Caco-2 (cell line): ENCODE measurements around the gene C16orf92. TPM values are rescaled to one million over a fixed set of nuclear protein-coding genes. Genes with fewer than 3 reads are reported as not detected.

Experiments used
- BruUV-seq: library from RNA; stranded (reverse); fragments of 400-500 nt; replicated peaks from 2 replicates; lab custom pipeline; 2021; lab: Mats Ljungman, UMichigan
- CTCF ChIA-PET: fragments of 300-600 bp; sonication (Branson Sonifier 250); formaldehyde crosslinking; loops from one replicate; lab custom pipeline; 2022; ENCODE audit warnings: antibody characterized with exemption; lab: Charles Lee
- POLR2A ChIA-PET: fragments of 300-600 bp; sonication (Branson Sonifier 250); formaldehyde crosslinking; loops from one replicate; lab custom pipeline; 2022; ENCODE audit warnings: antibody characterized with exemption; lab: Charles Lee
- DNase-seq, 2 experiments: peaks; one replicate each; pipeline versions ENCODE4 v3.0.0 to v3.0.0-alpha.2; 2020 to 2022
- H3K27me3 ChIP-seq: replicated peaks from 2 replicates; pipeline ENCODE4 v1.6.0; 2011; ENCODE audit warnings: low read length; ENCODE audit not compliant: control insufficient read depth, insufficient read depth
- H3K36me3 ChIP-seq: 2 replicates; pipeline ENCODE4 v1.5.1; 2011; ENCODE audit warnings: low read length; ENCODE audit not compliant: control insufficient read depth, insufficient read depth
- H3K4me1 ChIP-seq: fragments of 250-450 bp; sonication (Bioruptor Pico); 2 replicates; pipeline ENCODE4 v1.5.1; 2020; ENCODE audit warnings: mild to moderate bottlenecking
- H3K4me3 ChIP-seq: 2 replicates; pipeline ENCODE4 v1.5.1; 2011; ENCODE audit warnings: low read depth, mild to moderate bottlenecking, control low read depth, low read length
- H3K9me3 ChIP-seq: fragments of 250-450 bp; sonication (Bioruptor Pico); 2 replicates; pipeline ENCODE4 v1.5.1; 2020; ENCODE audit warnings: mild to moderate bottlenecking, moderate library complexity
- H3K27ac Mint-ChIP-seq: one replicate; pipeline ENCODE4 v1.8.0; 2022; ENCODE audit warnings: mixed read lengths; ENCODE audit not compliant: unreplicated experiment
- H3K27me3 Mint-ChIP-seq: one replicate; pipeline ENCODE4 v1.8.0; 2022; ENCODE audit warnings: mixed read lengths; ENCODE audit not compliant: insufficient read depth, unreplicated experiment
- H3K36me3 Mint-ChIP-seq: one replicate; pipeline ENCODE4 v1.8.0; 2022; ENCODE audit warnings: mild to moderate bottlenecking, mixed read lengths; ENCODE audit not compliant: insufficient read depth, unreplicated experiment
- H3K4me1 Mint-ChIP-seq: one replicate; pipeline ENCODE4 v1.8.0; 2022; ENCODE audit warnings: low read depth, mixed read lengths; ENCODE audit not compliant: unreplicated experiment
- H3K4me3 Mint-ChIP-seq: one replicate; pipeline ENCODE4 v1.8.0; 2022; ENCODE audit warnings: mild to moderate bottlenecking, moderate library complexity, mixed read lengths; ENCODE audit not compliant: unreplicated experiment
- H3K9me3 Mint-ChIP-seq: one replicate; pipeline ENCODE4 v1.8.0; 2022; ENCODE audit warnings: mixed read lengths; ENCODE audit not compliant: unreplicated experiment
- intact Hi-C: fragments of 100-400 bp; cut with micrococcal nuclease; formaldehyde crosslinking; loops from one replicate; pipeline ENCODE4 v1.10.0; 2022; ENCODE audit not compliant: unreplicated experiment
- total RNA-seq: library from RNA; stranded (reverse); gene quantifications from 2 replicates; pipeline ENCODE4 v1.2.3, GENCODE V29; 2022
- TF ChIP-seq, protein P1 (sequence below), 2 experiments: fragments of 200-600 bp in 1 of 2; IDR thresholded peaks; 1 replicate in 1 of 2; 2 replicates in 1 of 2; pipeline versions ENCODE4 v1.5.1 to v1.8.0; 2011 to 2022; ENCODE audit warnings: antibody characterized with exemption in 1 of 2, control low read depth in 1 of 2, inconsistent platforms in 1 of 2, low read depth in 1 of 2, low read length in 1 of 2, mild to moderate bottlenecking in 1 of 2, moderate library complexity in 1 of 2; ENCODE audit not compliant: insufficient read depth in 1 of 2, severe bottlenecking in 1 of 2, unreplicated experiment in 1 of 2

Gene C16orf92
- total RNA-seq, 1 experiment from 2014 or later = not detected

DNA sequence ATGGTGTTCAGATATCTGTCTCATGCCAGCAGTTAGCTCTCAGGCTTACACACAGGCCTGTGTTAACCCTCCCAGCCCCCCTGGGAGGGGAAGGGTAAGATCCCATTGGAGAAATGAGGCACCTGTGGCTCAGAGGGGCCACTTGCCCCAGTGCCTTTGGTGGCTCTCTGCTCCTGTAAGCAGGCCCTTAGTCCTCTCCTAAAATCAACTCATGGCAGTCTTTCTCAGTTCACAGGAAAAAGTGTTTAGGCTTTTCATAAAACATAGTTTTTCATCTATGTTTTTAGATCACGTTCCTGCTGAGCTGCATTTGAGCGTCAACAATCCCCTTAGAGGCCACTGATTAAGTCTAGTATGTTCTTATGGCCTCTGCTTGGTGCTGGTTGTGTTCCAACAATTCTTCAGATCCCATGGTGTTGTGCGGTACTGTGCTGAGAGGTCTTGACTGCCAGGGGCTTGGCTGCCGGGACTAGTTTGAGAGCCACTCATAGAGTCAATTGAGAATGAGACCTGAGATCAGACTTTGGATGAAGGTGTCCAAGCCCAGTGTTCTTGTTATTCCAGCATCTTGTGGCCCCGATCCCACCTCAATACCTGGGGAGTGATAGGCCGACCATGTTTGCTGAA is 38.7 kb upstream of the C16orf92 start:
- H3K27me3 ChIP-seq = no peaks in the 10 kb centered on the region
- peaks cover 4% of the 10 kb centered on the region for H3K36me3 ChIP-seq
- H3K4me3 ChIP-seq = no peak overlapping the region
- H3K9me3 ChIP-seq = no peaks in the 10 kb centered on the region
- ChIA-PET CTCF (no interaction called here), POLR2A (no interaction called here)
- Mint-ChIP-seq H3K4me3 (no peak overlapping the region), H3K27me3 (no peaks in the 10 kb centered on the region), H3K4me1 (peaks cover 4% of the 10 kb centered on the region), H3K27ac (no peak overlapping the region), H3K36me3 (peaks cover 75% of the 10 kb centered on the region), H3K9me3 (no peaks in the 10 kb centered on the region)
- TF ChIP-seq, protein P1, sequence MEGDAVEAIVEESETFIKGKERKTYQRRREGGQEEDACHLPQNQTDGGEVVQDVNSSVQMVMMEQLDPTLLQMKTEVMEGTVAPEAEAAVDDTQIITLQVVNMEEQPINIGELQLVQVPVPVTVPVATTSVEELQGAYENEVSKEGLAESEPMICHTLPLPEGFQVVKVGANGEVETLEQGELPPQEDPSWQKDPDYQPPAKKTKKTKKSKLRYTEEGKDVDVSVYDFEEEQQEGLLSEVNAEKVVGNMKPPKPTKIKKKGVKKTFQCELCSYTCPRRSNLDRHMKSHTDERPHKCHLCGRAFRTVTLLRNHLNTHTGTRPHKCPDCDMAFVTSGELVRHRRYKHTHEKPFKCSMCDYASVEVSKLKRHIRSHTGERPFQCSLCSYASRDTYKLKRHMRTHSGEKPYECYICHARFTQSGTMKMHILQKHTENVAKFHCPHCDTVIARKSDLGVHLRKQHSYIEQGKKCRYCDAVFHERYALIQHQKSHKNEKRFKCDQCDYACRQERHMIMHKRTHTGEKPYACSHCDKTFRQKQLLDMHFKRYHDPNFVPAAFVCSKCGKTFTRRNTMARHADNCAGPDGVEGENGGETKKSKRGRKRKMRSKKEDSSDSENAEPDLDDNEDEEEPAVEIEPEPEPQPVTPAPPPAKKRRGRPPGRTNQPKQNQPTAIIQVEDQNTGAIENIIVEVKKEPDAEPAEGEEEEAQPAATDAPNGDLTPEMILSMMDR (IDR thresholded peaks at IDR 0.05; ENCODE audit: insufficient read depth in 1 of 2, low read depth in 1 of 2, low read length in 1 of 2, severe bottlenecking in 1 of 2, unreplicated experiment in 1 of 2) = no peak
- no TSS peak for BruUV-seq
- intact Hi-C loops = no loop called here
- DNase-seq = no peak
- no peaks in the 10 kb centered on the region for H3K4me1 ChIP-seq

DNA sequence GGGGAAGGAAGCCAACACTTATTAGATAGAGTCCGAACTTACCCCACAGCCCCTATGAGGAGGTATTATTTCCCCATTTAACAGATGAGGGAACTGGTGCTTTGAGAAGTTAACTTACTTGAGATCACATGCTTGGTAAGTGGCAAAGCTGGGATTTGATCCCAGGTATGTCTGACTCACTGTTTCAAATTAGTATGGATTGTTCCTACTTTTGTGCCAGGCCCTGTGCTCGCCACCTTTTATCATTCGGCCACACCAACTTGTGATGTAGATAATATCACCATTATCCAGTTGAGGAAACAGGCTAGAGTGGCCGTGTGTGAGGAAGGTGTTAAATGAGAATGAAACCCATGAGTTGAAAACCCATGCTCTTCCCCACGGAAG is 38.2 kb upstream of the C16orf92 start:
- Histone ChIP-seq H3K27me3 (no peaks in the 10 kb centered on the region), H3K9me3 (no peaks in the 10 kb centered on the region), H3K4me3 (no peak overlapping the region), H3K4me1 (no peaks in the 10 kb centered on the region), H3K36me3 (peaks cover 3% of the 10 kb centered on the region)
- H3K27me3 Mint-ChIP-seq = no peaks in the 10 kb centered on the region
- intact Hi-C loops = no loop called here
- DNase-seq = no peak
- no peak overlapping the region for H3K4me3 Mint-ChIP-seq
- no peak overlapping the region for H3K27ac Mint-ChIP-seq
- TF ChIP-seq, protein P1 (IDR thresholded peaks at IDR 0.05; ENCODE audit: insufficient read depth in 1 of 2, low read depth in 1 of 2, low read length in 1 of 2, severe bottlenecking in 1 of 2, unreplicated experiment in 1 of 2) = no peak
- ChIA-PET POLR2A (no interaction called here), CTCF (no interaction called here)
- H3K36me3 Mint-ChIP-seq = peaks cover 75% of the 10 kb centered on the region
- no TSS peak for BruUV-seq
- peaks cover 9% of the 10 kb centered on the region for H3K4me1 Mint-ChIP-seq
- no peaks in the 10 kb centered on the region for H3K9me3 Mint-ChIP-seq

DNA sequence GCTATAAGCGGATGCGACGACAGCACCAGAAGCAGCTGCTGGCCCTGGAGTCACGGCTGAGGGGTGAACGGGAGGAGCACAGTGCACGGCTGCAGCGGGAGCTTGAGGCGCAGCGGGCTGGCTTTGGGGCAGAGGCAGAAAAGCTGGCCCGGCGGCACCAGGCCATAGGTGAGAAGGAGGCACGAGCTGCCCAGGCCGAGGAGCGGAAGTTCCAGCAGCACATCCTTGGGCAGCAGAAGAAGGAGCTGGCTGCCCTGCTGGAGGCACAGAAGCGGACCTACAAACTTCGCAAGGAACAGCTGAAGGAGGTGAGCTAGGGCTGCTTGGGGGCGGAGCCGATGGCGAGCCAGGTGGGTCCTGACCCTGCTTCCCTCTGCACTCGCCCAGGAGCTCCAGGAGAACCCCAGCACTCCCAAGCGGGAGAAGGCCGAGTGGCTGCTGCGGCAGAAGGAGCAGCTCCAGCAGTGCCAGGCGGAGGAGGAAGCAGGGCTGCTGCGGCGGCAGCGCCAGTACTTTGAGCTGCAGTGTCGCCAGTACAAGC is 37.7 kb upstream of the C16orf92 start:
- H3K4me3 ChIP-seq = no peak overlapping the region
- ChIA-PET POLR2A (no interaction called here), CTCF (interaction anchor here (0.9 kb wide), 1 partner anchor 12 kb away, joined by 4 read pairs; no protein-coding TSS in a partner anchor)
- no peak overlapping the region for H3K4me3 Mint-ChIP-seq
- H3K9me3 Mint-ChIP-seq = no peaks in the 10 kb centered on the region
- H3K36me3 ChIP-seq = peaks cover 3% of the 10 kb centered on the region
- no peaks in the 10 kb centered on the region for H3K4me1 ChIP-seq
- peaks cover 10% of the 10 kb centered on the region for H3K4me1 Mint-ChIP-seq
- intact Hi-C loops = no loop called here
- no peaks in the 10 kb centered on the region for H3K9me3 ChIP-seq
- peak overlapping the region; percentile 13 for H3K27ac Mint-ChIP-seq
- peaks cover 72% of the 10 kb centered on the region for H3K36me3 Mint-ChIP-seq
- no TSS peak for BruUV-seq
- DNase-seq = no peak
- H3K27me3 Mint-ChIP-seq = no peaks in the 10 kb centered on the region
- TF ChIP-seq, protein P1 (IDR thresholded peaks at IDR 0.05; ENCODE audit: insufficient read depth in 1 of 2, low read depth in 1 of 2, low read length in 1 of 2, severe bottlenecking in 1 of 2, unreplicated experiment in 1 of 2) = no peak
- H3K27me3 ChIP-seq = no peaks in the 10 kb centered on the region
